NCI-H187 treated with DMSO at 0.1 percent for 48 hours (cell line): ENCODE measurements around the gene MSANTD3.
"Not testable (repeated sequence)": the region's sequence is repeated elsewhere in the genome, so short reads cannot be mapped to it uniquely, and the experiment has no call there.

Experiments
- DNase-seq: peaks from one replicate; lab custom pipeline; 2025; lab: John Stamatoyannopoulos, UW

MSANTD3 gene, protein sequence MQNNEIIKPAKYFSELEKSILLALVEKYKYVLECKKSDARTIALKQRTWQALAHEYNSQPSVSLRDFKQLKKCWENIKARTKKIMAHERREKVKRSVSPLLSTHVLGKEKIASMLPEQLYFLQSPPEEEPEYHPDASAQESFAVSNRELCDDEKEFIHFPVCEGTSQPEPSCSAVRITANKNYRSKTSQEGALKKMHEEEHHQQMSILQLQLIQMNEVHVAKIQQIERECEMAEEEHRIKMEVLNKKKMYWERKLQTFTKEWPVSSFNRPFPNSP

DNA sequence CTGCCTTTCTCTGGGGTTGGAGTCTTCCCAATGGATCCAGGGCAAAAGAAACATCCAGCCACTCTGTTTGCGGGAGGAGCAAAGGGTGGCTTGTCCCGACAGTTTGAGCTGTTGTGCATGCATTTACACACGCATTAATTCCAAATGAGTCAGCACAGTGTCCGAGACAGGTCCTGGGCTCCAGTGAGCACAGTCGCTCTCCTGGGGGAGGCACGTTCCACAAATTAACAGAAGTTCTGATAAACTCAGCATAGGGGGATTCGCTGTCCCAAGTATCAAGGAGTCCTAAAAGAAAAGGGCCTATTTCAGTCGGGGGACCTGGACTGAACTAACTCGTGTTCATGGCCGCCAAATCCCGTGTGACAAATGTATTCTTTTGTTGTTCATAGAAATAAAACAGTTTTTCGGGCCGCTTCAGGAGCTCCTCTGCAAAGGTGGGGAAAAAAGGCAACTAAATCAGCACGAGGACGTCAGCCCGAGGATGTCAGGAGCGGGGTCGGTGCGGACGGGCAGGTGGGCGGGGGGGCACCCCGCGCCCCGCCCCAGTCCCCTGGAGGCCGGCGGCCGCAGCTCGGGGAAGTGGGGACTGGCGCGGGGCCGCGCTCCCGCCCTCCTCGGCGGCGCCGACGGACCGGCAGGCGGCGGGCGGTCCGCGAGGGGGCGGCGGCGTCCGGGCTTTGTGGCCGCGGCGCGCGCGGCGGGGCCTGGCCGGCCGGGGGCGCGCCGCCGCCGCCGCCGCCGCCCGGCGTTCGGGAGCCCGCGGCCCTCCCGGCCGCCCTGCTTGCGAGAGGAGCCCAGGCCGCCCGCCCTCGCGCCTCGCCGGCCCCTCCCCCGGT lies at the start of gene MSANTD3:
Gene MSANTD3, plus strand, starts transcription at position 614 of the 836 bp plus-strand sequence. CDS start 14,796 bp downstream, outside the sequence.
- no peak for DNase-seq

DNA sequence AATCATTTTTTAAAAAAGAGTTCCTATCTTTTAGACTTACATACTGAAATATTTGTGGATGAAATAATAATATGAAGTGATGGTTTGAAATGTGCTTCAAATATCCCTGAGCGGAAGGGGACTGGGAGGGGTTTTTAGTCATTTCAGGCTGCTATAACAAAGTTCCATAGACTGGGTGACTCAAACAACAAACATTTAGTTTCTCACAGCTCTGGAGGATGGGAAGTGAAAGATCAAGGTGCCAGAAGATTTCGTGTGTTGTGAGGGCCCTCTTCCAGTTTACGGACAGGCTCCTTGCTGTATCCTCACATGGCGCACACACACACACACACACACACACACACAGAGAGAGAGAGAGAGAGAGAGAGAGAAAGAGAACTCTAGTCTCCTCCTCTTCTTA lies 47.1 kb upstream of the MSANTD3 start:
- DNase-seq, result no peak

DNA sequence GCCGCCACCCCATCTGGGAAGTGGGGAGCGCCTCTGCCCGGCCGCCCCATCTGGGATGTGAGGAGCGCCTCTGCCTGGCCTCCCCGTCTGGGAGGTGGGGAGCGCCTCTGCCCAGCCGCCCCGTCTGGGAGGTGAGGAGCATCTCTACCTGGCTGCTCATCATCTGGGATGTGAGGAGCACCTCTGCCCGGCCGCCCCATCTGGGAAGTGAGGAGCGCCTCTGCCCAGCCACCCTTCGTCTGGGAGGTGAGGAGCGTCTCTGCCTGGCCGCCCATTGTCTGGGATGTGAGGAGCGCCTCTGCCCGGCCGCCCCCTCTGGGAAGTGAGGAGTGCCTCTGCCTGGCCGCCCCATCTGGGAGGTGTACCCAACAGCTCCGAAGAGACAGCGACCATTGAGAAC lies 34.0 kb upstream of the MSANTD3 start:
- DNase-seq, result not testable (repeated sequence)

DNA sequence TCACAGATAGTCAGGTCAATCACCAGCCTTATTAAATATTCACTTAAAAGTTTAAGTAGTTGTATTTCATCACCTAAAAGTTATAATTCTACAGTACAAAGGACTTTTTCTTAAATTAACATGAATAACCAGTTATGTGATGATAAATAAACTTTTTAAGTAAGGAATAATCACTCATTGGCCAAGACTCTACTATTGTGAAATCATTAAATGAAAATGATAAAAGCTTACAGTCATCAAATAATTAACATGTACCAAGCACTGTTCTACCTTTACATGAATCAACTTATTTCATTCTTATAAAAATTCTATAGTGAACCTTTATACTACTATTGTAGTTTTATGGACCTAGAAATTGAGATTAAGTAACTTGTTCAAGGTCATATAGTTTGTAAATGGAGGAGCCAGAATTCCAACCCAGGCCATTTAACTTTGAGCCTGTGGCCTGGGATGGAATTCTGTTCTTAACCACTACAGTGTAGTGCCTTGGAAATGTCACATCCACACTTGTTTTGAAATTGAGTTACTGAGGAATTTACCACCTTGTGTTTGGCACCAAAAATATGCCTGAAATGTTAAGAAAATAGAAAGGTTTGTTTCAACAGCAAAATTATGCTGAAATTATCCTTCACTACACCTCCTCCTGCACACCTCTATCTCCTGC lies 32.8 kb upstream of the MSANTD3 start:
- DNase-seq, result no peak

DNA sequence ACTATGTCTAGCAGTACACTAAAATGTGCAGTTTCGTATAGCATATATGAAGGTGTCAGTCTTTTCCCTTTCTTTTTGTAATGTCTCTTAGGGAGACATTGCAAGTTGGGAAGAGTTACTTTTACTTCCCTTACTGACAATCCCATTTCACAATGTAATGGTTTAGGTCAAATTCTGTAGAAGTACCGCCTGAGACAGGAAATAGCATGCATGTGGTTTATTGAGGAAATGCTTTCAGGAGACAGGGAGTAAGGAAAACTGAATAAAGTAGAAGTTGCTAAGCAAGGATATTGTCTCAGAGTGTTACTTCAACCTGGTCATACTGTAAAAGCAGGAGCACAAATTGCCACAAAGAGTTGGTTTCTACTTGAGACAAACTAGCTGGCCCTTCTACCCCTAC lies 32.1 kb upstream of the MSANTD3 start:
- DNase-seq, result no peak

DNA sequence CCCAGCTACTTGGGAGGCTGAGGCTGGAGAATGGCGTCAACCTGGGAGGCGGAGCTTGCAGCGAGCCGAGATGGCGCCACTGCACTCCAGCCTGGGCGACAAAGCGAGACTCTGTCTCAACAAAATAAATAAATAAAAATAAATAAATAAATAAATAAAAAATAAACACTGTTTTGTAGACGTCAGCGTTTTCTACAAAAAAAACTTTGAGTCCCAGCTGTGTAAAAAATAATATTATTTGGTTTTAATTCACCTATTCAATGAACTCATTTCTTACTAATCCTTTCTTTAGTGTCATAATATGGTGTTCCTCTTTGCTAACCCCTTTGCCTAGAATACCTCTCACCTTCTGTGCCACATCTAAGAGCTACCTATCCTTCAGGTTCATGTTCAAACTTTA lies 30.2 kb upstream of the MSANTD3 start:
- no peak for DNase-seq

DNA sequence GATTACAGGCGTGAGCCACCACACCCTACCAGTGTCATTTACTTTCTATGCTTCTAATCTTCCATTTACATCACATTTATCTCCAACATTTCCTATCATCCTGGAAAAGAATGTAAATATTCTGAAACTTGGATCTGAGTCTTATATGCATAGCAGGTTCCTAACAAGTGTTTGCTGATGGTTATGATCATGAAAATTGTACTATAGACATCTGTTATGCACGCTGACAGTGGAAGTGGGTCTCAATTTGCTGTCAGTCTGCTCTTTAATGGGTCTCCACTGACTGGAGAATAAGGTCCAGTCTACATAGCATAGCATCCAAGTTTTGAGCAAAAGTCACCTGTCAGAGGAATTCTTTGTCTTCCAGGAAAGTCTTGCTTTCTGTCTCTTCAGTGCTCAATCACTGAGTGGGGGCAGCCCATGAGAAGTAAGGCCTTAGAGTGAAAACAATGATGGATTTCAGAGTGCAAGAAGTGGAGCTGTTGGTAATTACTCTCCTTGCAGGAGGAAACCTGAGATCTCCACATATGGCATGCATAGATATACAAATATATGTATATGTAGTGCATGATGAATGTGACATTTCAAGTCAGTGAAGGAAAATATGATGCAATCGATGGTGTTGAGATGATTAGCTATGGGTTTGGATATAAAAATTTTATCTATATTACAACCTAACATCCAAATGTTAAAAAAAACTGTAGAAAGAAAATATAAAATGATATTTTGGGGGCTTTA lies 29.2 kb upstream of the MSANTD3 start:
- DNase-seq, result no peak

DNA sequence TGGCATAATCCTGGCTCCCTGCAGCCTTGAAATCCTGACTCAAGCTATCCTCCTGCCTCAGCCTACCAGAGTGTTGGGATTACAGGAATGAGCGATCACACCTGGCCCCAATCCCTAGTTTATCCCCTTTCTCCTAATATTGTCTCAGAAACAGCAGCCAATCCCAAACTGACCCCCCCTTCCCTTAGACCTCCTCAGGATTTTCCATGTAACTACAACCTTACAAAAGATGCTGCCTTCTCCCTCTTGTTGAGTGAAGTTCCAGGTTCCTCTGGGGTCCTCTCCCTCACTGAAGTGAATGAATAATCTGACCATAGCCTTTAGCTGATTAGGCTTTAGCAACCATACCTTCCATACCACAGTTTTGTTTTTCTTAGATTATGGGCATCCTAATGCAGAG lies 25.9 kb upstream of the MSANTD3 start:
- DNase-seq, result no peak

DNA sequence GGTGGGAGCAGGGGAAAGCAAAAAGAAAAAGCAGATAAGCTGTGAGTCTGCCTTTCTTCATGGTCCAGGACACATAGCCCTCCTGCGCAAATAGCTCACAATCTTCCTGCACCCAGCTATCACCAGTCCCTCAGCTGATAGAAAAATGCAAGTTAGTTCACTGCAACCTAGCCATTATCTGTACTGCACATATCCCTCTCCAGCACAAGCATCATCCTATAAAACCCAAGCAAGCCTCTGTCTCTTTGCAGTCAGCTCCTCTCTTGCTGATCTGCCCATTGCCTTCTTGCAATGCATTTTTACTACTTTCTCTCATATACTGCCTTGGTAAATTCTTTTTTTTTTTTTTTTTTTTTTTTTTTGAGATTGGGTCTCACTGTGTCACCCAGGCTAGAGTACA lies 20.0 kb upstream of the MSANTD3 start:
- no peak for DNase-seq

DNA sequence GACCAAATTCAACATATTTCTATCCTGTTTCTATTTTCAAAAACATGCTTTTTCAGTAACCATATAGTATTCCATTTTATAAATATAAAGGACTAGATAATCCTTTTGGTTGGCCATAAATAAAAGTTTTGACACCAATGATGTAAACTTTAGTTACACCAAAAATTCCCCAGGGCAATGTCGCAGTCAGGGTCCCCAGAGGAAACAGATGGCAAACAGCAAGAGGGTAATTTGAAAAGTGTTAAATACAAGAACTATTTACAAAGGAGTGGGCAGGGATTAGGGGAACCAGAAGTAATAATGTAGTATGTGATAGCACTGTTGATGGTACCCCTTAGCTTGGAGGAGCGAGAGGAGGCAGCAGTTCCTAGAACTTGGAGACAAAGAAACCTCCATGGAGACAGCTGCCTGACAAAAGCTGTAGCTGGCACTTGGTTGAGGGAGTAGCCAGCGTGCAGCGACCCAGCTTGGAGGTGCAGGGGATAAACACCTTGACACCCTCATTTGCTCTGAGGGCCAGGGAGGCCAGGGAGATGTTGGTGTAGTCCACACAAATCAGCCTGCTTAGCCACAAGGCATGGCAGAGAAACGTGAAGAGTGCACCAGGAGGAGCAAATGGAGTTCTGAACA lies 18.3 kb upstream of the MSANTD3 start:
- DNase-seq, result no peak

DNA sequence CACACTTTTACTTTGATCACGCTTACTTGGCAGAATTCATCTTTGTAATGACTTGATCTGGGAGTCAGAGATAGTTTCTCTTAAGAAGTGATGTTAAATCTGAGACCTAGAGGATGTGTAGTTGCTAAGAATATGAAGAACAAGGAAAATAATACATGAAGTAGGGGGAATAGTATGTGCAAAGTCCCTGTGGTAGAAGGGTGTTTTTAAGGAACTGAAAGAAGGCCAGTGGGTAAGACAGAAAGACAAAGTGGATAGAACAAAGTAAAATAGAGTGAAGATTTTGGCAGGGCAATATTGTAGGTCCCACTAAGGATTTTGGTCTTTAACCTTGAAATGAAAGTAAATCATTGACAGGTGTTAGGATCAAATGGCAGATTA lies 17.8 kb upstream of the MSANTD3 start:
- no peak for DNase-seq

DNA sequence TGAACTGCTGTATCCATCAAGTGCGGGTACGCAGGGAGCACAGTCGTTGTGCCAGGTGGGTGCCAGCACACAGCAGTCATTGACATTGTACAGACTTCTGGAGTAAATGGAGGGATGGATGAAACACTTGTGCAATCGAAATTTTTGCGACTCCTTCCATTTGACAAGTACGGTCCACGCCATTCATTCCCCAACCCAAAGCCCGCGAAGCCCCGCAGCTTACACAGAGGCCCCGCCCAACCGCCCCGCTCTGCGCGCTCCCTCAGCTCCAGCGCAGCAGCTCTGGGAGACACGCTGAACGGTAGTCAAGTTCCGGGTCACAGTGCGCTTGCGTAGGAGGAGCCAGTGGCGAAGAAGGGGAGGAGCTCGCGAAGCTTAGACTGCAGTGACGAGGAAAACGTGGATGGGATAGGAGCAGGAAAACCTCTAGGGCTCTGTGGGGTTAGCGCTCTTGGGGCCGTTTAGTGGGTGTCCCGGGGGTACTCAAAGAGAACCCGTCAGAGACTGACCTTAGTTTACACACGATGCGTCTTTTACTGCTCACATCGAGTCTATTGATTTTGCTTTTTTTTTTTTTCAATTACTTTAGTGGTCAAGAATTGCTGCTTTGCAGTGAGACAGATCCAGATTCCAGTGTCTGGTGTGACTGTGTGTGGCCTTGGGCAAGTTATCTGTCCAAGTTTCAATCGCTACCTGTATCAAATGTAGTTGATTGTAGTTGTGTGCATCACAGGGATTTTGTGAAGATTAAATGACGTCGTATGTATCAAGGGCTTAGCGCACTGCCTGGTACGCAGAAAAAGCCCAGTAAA lies 15.3 kb upstream of the MSANTD3 start:
- DNase-seq, result peak; percentile 69

DNA sequence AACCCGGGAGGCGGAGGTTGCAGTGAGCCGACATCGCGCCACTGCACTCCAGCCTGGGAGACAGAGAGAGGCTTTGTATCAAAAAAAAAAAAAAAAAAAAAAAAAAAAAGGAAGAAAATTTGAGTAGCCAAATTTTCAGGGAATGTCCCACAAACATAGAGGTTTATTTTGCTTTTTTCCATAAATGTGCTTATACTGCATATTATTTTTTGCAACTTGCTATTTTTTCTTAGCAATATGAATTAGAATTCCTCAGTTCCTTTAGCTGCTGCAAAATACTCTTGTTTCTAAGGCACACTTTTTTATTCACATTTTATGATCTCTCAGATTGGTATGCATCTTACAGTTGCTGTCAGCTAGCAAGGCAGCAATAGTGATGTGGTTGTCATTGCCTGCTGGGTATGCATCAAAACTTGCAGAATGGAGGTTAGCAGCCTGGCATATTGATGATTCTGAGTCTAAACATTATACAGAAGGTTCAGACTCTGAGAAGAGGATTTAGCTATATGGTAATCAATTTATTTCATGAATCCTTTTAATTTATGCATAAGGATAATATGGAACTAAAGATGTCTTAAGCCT lies 13.0 kb upstream of the MSANTD3 start:
- no peak for DNase-seq

DNA sequence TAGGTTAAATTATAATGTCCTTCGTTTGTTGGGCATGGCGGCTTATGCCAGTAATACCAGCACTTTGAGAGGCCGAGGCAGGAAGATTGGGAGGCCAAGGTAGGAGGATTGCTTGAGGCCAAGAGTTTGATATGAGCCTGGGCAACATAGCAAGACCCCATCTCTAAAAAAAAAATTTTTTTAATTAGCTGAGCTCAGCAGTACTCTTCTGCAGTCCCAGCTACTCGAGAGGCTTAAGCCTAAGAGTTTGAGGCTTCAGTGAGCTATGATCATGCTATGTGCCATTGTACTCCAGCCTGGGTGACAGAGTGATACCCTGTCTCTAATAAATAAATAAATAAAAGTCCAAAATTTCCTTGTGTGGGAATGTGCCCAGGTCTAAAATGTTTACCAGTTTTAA lies 9.1 kb upstream of the MSANTD3 start:
- DNase-seq, result no peak

DNA sequence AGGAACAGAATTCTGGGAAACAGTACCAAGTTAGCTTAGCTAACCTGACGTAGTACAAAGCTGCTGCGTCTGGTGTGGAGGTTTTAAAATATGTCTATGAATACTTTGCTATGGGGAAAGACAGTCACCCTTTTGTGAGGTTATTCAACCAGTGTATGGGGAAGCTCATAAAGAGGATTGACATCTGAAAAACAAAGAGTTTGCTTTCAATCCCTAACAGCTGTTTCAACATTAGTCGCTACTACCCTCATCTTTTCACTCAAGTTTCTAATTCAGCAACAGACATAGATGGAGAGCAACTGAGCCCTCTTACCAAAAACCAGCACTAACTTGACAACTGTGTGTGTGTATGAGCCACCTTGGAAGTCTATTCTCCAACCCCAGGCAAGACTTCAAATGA lies 7.8 kb upstream of the MSANTD3 start:
- no peak for DNase-seq

DNA sequence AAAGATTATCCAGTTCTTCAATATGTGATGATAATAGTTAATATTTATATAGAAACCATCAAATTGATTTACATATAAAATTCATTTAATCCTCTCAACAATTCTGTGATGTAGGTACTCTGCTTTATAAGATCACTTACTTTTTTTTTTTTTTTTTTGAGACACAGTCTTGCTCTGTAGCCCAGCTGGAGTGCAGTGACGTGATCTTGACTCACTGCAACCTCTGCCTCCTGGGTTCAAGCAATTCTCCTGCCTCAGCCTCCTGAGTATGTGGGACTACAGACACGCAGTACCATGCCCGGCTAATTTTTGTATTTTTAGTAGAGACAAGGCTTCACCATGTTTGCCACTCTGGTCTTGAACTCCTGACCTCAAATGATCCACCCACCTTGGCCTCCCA lies 5.8 kb upstream of the MSANTD3 start:
- DNase-seq, result not testable (repeated sequence)

DNA sequence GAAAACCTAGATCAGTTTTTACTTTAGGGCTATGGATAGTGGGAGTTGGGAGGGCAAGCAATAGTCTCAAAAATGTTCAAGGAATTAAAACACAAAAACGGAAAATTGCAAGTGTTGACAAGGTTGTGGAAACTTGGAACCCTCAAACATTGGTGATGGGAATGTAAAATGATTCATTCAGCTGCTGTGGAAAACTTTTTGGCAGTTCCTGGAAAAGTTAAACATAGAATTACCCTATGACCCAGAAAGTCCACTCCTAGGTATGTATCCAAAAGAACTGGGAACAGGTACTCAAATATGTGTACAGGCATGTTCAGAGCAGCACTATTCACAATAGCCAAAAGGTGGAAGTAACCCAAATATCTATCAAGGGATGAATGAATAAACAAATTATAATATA lies 1.2 kb upstream of the MSANTD3 start:
- no peak for DNase-seq

DNA sequence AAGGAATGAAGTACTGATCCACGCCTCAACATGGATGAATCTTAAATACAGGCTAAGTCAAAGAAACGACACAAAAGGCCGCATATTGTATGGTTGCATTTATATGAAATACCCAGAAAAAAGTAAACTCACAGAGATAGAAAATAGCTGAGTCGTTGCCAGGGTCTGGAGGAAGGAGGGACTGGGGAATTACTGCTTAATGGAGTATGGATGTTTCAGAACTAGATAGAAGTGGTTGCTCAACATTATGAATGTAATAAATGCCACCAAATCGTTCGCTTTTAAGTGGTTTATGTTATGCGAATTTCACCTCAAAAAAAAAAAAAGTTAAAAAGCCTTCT lies 784 bp upstream of the MSANTD3 start:
- DNase-seq, result no peak

DNA sequence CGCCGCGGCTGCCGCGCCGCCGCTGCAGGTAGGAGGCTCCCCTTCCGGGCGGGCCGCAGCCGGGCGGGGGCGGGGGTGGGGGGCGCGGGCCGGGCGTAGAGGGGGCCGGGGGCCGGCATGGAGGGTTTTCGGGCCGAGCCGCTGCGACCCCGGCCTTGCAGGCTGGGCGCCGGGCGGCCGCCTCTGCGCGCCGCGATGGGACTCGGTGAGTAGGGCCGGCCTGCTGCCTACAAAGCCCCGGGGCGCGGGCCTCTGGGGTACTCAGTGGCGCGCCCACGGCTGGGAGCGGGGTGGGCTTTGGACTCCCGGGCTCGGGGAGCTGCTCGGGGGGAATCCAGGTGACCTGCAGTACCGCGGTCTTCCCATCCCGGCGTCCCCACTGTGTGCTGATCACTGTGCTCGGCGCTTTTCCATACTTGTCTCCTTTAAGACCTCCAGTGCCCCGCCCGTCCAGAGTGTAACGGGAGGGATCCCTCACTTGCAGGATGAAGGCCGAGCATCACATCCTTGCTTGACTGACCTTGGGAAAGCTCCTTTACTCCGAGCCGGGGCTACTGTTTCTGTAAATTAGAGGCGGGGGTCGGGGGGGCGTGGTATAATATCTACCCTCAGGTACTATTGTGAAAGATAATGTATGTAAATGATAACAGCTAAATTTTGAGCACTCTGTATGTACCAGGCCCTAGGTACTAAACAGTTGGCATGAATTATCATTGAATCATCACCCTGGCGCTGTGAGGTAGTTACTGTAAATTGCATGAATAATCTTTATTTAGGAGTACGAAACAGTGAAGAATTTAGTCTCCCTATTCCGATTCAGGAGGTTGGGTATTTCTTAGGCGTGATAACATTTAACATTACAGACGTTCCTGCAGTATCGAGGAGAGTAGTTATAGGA lies 672 bp downstream of the MSANTD3 start:
- no peak for DNase-seq
